GM18858 (cell line): ENCODE results near the gene DGKA.
"Not testable (repeated sequence)": the region's sequence is repeated elsewhere in the genome, so short reads cannot be mapped to it uniquely, and the experiment has no call there.

ENCODE experiments used
- ATAC-seq: cut with Tn5 transposase; IDR thresholded peaks from one replicate; pipeline ENCODE4 v1.9.1; 2021; ENCODE audit not compliant: unreplicated experiment

Gene DGKA

GRCh38 chr12:55966408-55967281 is 35.7 kb downstream of the DGKA start, which contains the start of gene CDK2:
TSS of gene CDK2 (plus strand) at chr12:55966830. CDS start at chr12:55967009, 179 bp downstream.
- peak; percentile 79 for ATAC-seq

GRCh38 chr12:55969356-55969755 is 38.4 kb downstream of the DGKA start:
- no peak for ATAC-seq

- ATAC-seq, result no peak
Measured at GRCh38 chr12:55970775-55971174, 39.8 kb downstream of the DGKA start.

GRCh38 chr12:55972042-55972441 is 41.1 kb downstream of the DGKA start:
- no peak for ATAC-seq

GRCh38 chr12:55972456-55972855 is 41.5 kb downstream of the DGKA start:
- ATAC-seq, result no peak

- no peak for ATAC-seq
Measured at GRCh38 chr12:55972911-55973598, 42.1 kb downstream of the DGKA start.

GRCh38 chr12:55973599-55974307 is 42.8 kb downstream of the DGKA start, which contains the start of gene RAB5B:
TSS of gene RAB5B (plus strand) at chr12:55974078. CDS start at chr12:55986961, 12,883 bp downstream.
- peak; percentile 91 for ATAC-seq

GRCh38 chr12:55974308-55974730 is 43.4 kb downstream of the DGKA start:
- ATAC-seq, result no peak

- ATAC-seq, result no peak
Measured at GRCh38 chr12:55978393-55978792, 47.4 kb downstream of the DGKA start.

- no peak for ATAC-seq
Measured at GRCh38 chr12:55979069-55979468, 48.1 kb downstream of the DGKA start.

- ATAC-seq, result not testable (repeated sequence)
Measured at GRCh38 chr12:55981882-55982281, 50.9 kb downstream of the DGKA start.

GRCh38 chr12:55982319-55982936 is 51.5 kb downstream of the DGKA start:
- ATAC-seq, result peak; percentile 85

- ATAC-seq, result no peak
Measured at GRCh38 chr12:55983232-55983842, 52.4 kb downstream of the DGKA start.

GRCh38 chr12:55984861-55985260 is 53.9 kb downstream of the DGKA start:
- ATAC-seq, result no peak

GRCh38 chr12:55985341-55985740 is 54.4 kb downstream of the DGKA start:
- ATAC-seq, result no peak

GRCh38 chr12:55985976-55986375 is 55.0 kb downstream of the DGKA start:
- ATAC-seq, result not testable (repeated sequence)

- ATAC-seq, result no peak
Measured at GRCh38 chr12:55991110-55991509, 60.1 kb downstream of the DGKA start.

- no peak for ATAC-seq
Measured at GRCh38 chr12:55993230-55993853, 62.4 kb downstream of the DGKA start.

- ATAC-seq, result no peak
Measured at GRCh38 chr12:55995366-55995765, 64.4 kb downstream of the DGKA start.

GRCh38 chr12:55996201-55996714 is 65.3 kb downstream of the DGKA start:
- ATAC-seq, result no peak
